ENCODE data around the gene DENND1A.

DENND1A gene

GRCh38 chr9:123425261-123425821 is 504.6 kb downstream of the DENND1A start:
- no peaks in the 10 kb centered on the region for H3K36me3 ChIP-seq (ENCODE audit: control insufficient read depth, insufficient read depth, low read length)
- H3K4me1 ChIP-seq (ENCODE audit: control insufficient read depth, insufficient read depth, low read length), result peaks cover 9% of the 10 kb centered on the region
- H3K4me3 ChIP-seq (ENCODE audit: low read length), result no peak overlapping the region
- no peaks in the 10 kb centered on the region for H3K9me3 ChIP-seq (ENCODE audit: control insufficient read depth, insufficient read depth, low read length)
- DNase-seq (ENCODE audit: low read depth, low spot score), result no peak
- H3K27ac ChIP-seq (ENCODE audit: low read length), result no peak overlapping the region
- H3K27me3 ChIP-seq (ENCODE audit: control insufficient read depth, insufficient read depth, low read length), result no peaks in the 10 kb centered on the region
- no CpG with 5 or more reads among the region's 20 CpGs for WGBS (ENCODE audit: insufficient coverage, insufficient read length)

- no CpG with 5 or more reads among the region's 6 CpGs for WGBS (ENCODE audit: insufficient coverage, insufficient read length)
- H3K27ac ChIP-seq (ENCODE audit: low read length), result no peak overlapping the region
- no peak overlapping the region for H3K4me3 ChIP-seq (ENCODE audit: low read length)
- H3K9me3 ChIP-seq (ENCODE audit: control insufficient read depth, insufficient read depth, low read length), result no peaks in the 10 kb centered on the region
- peaks cover 9% of the 10 kb centered on the region for H3K4me1 ChIP-seq (ENCODE audit: control insufficient read depth, insufficient read depth, low read length)
- H3K36me3 ChIP-seq (ENCODE audit: control insufficient read depth, insufficient read depth, low read length), result no peaks in the 10 kb centered on the region
- no peak for DNase-seq (ENCODE audit: low read depth, low spot score)
- H3K27me3 ChIP-seq (ENCODE audit: control insufficient read depth, insufficient read depth, low read length), result no peaks in the 10 kb centered on the region
Observed at GRCh38 chr9:123424552-123425225, 505.2 kb downstream of the DENND1A start.

DNA sequence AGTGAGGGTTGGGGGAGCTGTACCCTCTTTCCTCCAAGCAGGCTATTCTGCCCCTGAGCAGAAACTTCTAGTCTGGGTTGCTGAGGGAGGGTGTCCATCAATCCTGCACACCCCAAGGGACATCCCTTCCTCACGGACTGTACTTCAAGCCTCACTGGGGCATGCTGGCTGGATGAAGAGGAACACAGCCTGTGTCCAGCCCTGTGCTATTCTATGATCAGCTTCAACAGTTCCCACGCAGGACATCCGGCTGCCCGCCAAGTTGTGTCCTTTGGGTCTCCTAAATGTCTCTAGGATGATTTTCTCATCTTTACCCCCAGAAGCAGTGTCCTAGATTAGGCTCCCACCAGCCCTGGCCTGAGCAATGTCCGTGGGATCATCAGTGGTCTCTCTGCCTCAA is 505.8 kb downstream of the DENND1A start:
- no CpG with 5 or more reads among the region's 5 CpGs for WGBS (ENCODE audit: insufficient coverage, insufficient read length)

GRCh38 chr9:123423311-123423640 is 506.6 kb downstream of the DENND1A start:
- H3K27me3 ChIP-seq (ENCODE audit: control insufficient read depth, insufficient read depth, low read length), result no peaks in the 10 kb centered on the region
- H3K4me1 ChIP-seq (ENCODE audit: control insufficient read depth, insufficient read depth, low read length), result peaks cover 9% of the 10 kb centered on the region
- WGBS (ENCODE audit: insufficient coverage, insufficient read length), result no CpG with 5 or more reads among the region's 8 CpGs

More for the DNA sequence above, 505.8 kb downstream of the DENND1A start:
- Histone ChIP-seq H3K27ac (ENCODE audit: low read length) (no peak overlapping the region), H3K4me3 (ENCODE audit: low read length) (no peak overlapping the region), H3K4me1 (ENCODE audit: control insufficient read depth, insufficient read depth, low read length) (peaks cover 9% of the 10 kb centered on the region), H3K27me3 (ENCODE audit: control insufficient read depth, insufficient read depth, low read length) (no peaks in the 10 kb centered on the region), H3K9me3 (ENCODE audit: control insufficient read depth, insufficient read depth, low read length) (no peaks in the 10 kb centered on the region), H3K36me3 (ENCODE audit: control insufficient read depth, insufficient read depth, low read length) (no peaks in the 10 kb centered on the region)
- DNase-seq (ENCODE audit: low read depth, low spot score), result no peak

DNA sequence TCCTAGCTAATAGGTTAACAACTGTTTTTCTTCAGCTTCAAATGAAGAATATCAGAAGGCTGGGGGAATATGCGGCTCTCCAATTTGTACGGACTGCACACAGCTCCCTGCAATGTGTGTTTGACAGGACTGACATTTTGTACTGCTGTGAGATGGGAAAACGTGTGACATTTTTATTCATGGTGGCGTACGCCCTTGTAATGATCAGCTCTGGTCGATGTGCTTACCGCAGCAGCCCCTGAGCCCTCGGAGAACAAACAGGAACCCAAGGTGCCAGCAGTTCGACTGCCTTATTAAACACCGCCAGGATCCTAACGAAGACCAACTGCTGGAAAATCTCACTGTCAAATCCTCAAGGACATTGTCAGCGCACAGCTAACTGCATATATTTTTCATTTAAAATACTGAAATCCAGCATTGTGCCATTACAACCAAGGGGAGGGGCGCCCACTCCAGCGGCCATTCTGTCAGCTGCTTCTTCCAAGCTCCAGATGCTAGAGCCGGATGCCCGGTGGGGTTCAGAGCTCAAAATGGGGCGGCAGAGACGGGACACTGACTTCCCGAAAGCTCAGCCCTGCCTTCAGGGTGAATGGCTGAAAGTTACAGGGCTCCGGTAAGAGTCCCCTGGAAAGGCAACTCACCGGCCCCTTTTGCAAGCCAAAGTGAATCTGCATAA is 507.2 kb downstream of the DENND1A start:
- Histone ChIP-seq H3K9me3 (ENCODE audit: control insufficient read depth, insufficient read depth, low read length) (no peaks in the 10 kb centered on the region), H3K4me1 (ENCODE audit: control insufficient read depth, insufficient read depth, low read length) (peaks cover 9% of the 10 kb centered on the region), H3K27ac (ENCODE audit: low read length) (no peak overlapping the region), H3K36me3 (ENCODE audit: control insufficient read depth, insufficient read depth, low read length) (no peaks in the 10 kb centered on the region), H3K27me3 (ENCODE audit: control insufficient read depth, insufficient read depth, low read length) (no peaks in the 10 kb centered on the region), H3K4me3 (ENCODE audit: low read length) (no peak overlapping the region)
- DNase-seq (ENCODE audit: low read depth, low spot score), result no peak
- WGBS (ENCODE audit: insufficient coverage, insufficient read length), result no CpG with 5 or more reads among the region's 21 CpGs

More at GRCh38 chr9:123423311-123423640, 506.6 kb downstream of the DENND1A start:
- Histone ChIP-seq H3K36me3 (ENCODE audit: control insufficient read depth, insufficient read depth, low read length) (no peaks in the 10 kb centered on the region), H3K27ac (ENCODE audit: low read length) (no peak overlapping the region), H3K9me3 (ENCODE audit: control insufficient read depth, insufficient read depth, low read length) (no peaks in the 10 kb centered on the region), H3K4me3 (ENCODE audit: low read length) (no peak overlapping the region)
- no peak for DNase-seq (ENCODE audit: low read depth, low spot score)

DNA sequence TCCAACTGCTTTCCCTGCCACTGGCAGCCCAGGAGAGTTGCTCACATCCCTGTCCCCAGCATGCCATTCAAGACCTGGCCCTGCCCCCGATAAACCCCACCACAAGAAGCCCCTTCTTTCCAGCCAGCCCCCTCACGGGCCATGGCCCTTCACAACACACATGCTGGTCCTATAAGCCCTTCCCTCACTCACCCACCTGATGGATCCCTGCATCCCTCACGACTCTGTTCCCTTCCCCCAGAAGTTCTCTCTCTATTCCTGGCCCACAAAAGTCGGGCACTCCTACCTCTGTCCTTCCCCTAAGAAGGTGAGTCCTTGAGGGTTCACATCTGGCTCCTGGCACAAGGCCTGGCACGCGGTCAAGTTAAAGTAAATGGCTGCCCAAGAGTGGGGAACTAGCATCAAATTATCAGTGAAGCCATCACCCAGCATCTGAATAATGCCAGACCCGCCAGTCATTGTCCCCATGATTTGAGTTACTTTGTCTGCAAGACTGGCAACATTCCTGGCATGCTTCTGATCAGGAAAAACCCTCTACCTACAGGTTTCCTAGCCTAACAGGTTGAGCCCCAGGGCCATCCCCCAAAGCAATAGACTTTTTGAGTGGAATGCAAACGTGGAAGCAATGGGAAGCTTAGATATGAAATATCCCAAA is 508.0 kb downstream of the DENND1A start:
- H3K27me3 ChIP-seq (ENCODE audit: control insufficient read depth, insufficient read depth, low read length), result no peaks in the 10 kb centered on the region
- H3K9me3 ChIP-seq (ENCODE audit: control insufficient read depth, insufficient read depth, low read length), result no peaks in the 10 kb centered on the region
- peaks cover 9% of the 10 kb centered on the region for H3K4me1 ChIP-seq (ENCODE audit: control insufficient read depth, insufficient read depth, low read length)
- H3K27ac ChIP-seq (ENCODE audit: low read length), result no peak overlapping the region
- DNase-seq (ENCODE audit: low read depth, low spot score), result no peak
- no peak overlapping the region for H3K4me3 ChIP-seq (ENCODE audit: low read length)
- no peaks in the 10 kb centered on the region for H3K36me3 ChIP-seq (ENCODE audit: control insufficient read depth, insufficient read depth, low read length)
- no CpG with 5 or more reads among the region's 8 CpGs for WGBS (ENCODE audit: insufficient coverage, insufficient read length)

- Histone ChIP-seq H3K36me3 (ENCODE audit: control insufficient read depth, insufficient read depth, low read length) (no peaks in the 10 kb centered on the region), H3K27ac (ENCODE audit: low read length) (no peak overlapping the region), H3K27me3 (ENCODE audit: control insufficient read depth, insufficient read depth, low read length) (no peaks in the 10 kb centered on the region), H3K4me3 (ENCODE audit: low read length) (no peak overlapping the region), H3K4me1 (ENCODE audit: control insufficient read depth, insufficient read depth, low read length) (peaks cover 9% of the 10 kb centered on the region), H3K9me3 (ENCODE audit: control insufficient read depth, insufficient read depth, low read length) (no peaks in the 10 kb centered on the region)
- whole genome bisulfite sequencing (ENCODE audit: insufficient coverage, insufficient read length), result no CpG with 5 or more reads among the region's 13 CpGs
- DNase-seq (ENCODE audit: low read depth, low spot score), result no peak
Observed at GRCh38 chr9:123421186-123421585, 508.7 kb downstream of the DENND1A start.

- Histone ChIP-seq H3K27me3 (ENCODE audit: control insufficient read depth, insufficient read depth, low read length) (no peaks in the 10 kb centered on the region), H3K27ac (ENCODE audit: low read length) (no peak overlapping the region), H3K4me3 (ENCODE audit: low read length) (no peak overlapping the region), H3K36me3 (ENCODE audit: control insufficient read depth, insufficient read depth, low read length) (no peaks in the 10 kb centered on the region), H3K4me1 (ENCODE audit: control insufficient read depth, insufficient read depth, low read length) (peaks cover 9% of the 10 kb centered on the region), H3K9me3 (ENCODE audit: control insufficient read depth, insufficient read depth, low read length) (no peaks in the 10 kb centered on the region)
- no peak for DNase-seq (ENCODE audit: low read depth, low spot score)
- WGBS (ENCODE audit: insufficient coverage, insufficient read length), result no CpG with 5 or more reads among the region's 17 CpGs
Observed at GRCh38 chr9:123420592-123421111, 509.3 kb downstream of the DENND1A start.

GRCh38 chr9:123419721-123420591 is 510.0 kb downstream of the DENND1A start:
- H3K9me3 ChIP-seq (ENCODE audit: control insufficient read depth, insufficient read depth, low read length), result no peaks in the 10 kb centered on the region
- H3K27me3 ChIP-seq (ENCODE audit: control insufficient read depth, insufficient read depth, low read length), result no peaks in the 10 kb centered on the region
- DNase-seq (ENCODE audit: low read depth, low spot score), result no peak
- no peak overlapping the region for H3K4me3 ChIP-seq (ENCODE audit: low read length)
- no peaks in the 10 kb centered on the region for H3K36me3 ChIP-seq (ENCODE audit: control insufficient read depth, insufficient read depth, low read length)
- H3K4me1 ChIP-seq (ENCODE audit: control insufficient read depth, insufficient read depth, low read length), result peaks cover 10% of the 10 kb centered on the region
- no CpG with 5 or more reads among the region's 31 CpGs for WGBS (ENCODE audit: insufficient coverage, insufficient read length)
- no peak overlapping the region for H3K27ac ChIP-seq (ENCODE audit: low read length)

DNA sequence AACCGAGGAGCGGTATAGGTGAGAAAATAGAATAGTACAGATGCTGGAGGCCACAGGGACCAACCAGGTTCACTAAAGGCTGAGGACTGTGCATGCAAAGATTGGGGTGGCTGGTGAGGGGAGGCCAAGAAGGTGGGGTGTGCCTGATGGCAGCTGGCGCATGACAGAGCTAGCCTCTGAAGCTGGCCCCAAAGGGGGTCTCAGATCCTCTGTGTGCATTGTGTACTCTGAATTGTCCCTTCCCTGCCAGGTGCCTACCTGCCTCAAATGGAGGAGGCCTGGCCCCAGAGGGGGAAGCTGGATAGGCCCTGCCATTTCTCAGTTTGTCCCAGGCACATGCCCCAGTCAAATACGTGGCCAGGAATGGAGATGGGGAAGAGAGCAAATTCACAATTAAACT is 510.8 kb downstream of the DENND1A start:
- Histone ChIP-seq H3K27ac (ENCODE audit: low read length) (no peak overlapping the region), H3K4me3 (ENCODE audit: low read length) (no peak overlapping the region), H3K4me1 (ENCODE audit: control insufficient read depth, insufficient read depth, low read length) (peaks cover 10% of the 10 kb centered on the region), H3K27me3 (ENCODE audit: control insufficient read depth, insufficient read depth, low read length) (no peaks in the 10 kb centered on the region), H3K36me3 (ENCODE audit: control insufficient read depth, insufficient read depth, low read length) (no peaks in the 10 kb centered on the region), H3K9me3 (ENCODE audit: control insufficient read depth, insufficient read depth, low read length) (no peaks in the 10 kb centered on the region)
- no peak for DNase-seq (ENCODE audit: low read depth, low spot score)
- WGBS (ENCODE audit: insufficient coverage, insufficient read length), result no CpG with 5 or more reads among the region's 4 CpGs

Data from iPS DF 6.9 (cell line).